GM12873 (cell line): ENCODE data around the gene MADD.

ENCODE experiments used
- TF ChIP-seq, protein P1 (sequence below): IDR thresholded peaks from 2 replicates; pipeline ENCODE4 v1.5.1; 2012; ENCODE audit warnings: low read depth, mild to moderate bottlenecking, moderate library complexity, low read length, control low read depth; ENCODE audit not compliant: insufficient read depth; ENCODE audit errors: missing control alignments

MADD gene

DNA sequence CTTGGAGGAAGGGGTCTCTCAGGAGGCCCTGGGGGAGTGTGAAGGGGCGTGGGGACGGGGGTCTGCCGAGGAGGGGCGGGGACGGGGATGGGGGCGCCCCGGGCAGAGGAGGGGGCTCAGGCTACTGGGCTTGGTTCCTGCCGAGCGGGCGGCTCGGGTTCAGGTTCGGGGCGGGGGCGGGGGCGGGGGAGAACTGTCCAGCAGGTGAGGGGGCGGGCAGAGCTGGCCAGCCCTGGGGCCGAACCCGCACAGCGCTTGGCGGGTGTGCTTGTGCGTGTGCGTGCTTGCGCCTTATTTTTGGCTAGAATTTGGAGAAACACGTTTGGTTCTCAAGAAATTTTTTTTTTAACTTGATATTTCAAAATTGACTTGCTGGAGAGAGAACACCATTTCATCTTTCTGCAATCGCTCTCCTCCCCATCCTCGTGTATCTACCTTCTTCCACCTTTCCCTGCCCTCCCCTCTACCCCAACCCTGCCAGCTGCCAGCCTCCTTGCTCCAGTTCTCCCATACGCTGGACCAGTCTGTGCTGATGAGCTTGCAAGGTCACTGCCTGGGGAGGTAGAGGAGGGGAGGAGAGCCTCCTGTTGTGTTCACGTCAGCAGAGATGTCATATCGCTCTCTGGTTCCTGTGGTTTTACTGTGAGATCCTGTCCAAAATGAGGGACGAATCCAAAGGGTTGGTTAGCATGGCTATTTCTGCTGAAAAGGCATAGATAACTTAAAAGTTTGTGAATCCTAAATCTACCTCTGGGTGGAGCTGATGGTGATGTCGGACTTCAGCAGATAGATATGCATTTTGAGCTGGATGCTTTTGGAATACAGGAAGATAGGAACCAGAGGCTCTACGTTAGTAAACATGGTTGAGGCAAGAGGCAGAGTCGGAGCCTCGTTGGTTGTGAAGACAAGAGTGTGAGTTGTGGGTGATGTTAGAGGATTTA is 668 bp downstream of the MADD start:
- TF ChIP-seq, protein P1, sequence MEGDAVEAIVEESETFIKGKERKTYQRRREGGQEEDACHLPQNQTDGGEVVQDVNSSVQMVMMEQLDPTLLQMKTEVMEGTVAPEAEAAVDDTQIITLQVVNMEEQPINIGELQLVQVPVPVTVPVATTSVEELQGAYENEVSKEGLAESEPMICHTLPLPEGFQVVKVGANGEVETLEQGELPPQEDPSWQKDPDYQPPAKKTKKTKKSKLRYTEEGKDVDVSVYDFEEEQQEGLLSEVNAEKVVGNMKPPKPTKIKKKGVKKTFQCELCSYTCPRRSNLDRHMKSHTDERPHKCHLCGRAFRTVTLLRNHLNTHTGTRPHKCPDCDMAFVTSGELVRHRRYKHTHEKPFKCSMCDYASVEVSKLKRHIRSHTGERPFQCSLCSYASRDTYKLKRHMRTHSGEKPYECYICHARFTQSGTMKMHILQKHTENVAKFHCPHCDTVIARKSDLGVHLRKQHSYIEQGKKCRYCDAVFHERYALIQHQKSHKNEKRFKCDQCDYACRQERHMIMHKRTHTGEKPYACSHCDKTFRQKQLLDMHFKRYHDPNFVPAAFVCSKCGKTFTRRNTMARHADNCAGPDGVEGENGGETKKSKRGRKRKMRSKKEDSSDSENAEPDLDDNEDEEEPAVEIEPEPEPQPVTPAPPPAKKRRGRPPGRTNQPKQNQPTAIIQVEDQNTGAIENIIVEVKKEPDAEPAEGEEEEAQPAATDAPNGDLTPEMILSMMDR = no peak

DNA sequence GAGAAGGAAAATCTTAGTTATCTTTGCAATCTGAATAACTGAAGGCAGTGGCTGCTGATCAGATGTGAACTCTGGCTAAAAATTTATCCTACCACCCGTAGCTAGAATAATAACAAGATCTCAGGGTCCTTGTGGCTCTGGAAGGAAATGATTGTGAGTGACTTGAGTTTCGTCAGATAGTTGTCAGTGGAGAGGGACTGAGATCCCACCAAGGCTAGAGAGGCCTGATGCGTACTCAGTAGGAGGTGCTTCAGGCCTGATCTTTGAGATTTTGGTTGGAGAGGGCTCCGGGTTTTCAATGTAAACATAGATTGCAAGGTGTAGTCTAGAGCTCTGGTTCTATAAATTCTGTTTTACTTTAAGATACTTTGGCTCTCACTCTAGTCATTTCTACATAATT is 1.4 kb downstream of the MADD start:
- TF ChIP-seq, protein P1 = no peak

DNA sequence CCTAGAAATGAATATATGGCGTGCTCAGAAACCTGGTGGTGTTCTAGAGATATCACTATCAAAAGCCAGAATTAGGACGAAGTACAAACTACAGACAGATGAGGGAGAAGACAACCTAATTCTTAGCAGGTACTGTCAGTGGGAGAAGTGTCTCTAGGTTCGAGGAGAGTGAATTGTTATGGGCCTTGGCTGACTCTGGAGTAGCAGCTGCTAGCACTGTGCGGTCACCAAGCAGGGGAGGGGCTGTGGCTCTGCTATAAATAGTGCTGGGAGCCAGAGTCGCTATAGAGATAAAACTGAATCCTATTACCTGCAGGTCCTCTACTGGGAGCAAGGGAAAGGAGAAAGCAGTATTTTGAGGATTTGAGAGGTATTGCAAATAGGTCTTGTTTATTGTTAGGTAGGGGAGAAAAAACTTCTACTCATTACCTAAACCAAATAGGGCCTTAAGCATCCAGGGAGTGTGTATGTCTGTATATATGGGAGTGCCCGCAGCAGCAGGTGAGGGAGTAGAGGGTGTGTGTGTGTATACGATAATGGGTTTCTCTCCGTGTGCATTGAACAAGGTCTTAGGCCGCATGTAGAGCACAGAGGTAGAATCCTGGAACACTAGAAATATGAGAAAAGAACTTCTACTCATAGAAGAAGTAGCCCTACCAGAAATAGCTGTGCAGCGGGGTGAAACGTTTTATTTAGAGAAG is 2.2 kb downstream of the MADD start:
- TF ChIP-seq, protein P1 = no peak

DNA sequence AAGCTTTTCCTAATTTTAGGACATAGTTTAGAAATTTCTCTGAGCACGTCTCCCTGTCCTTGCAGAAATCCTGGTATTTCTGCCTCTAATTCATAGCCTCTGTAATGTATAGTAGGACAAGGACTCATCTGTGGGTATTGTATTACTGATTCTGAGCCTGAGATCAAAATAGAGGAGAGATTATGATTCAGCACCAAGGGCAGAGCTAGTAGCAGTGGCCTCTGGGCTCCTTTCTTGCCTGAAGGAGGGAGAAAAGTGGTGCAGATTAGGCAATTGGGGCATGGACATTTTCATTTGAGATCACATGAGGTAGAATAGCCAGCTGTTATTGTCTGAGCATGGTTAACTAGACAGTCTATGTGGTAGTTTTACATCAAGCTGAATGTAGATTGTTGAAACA is 2.8 kb downstream of the MADD start:
- TF ChIP-seq, protein P1 = no peak

DNA sequence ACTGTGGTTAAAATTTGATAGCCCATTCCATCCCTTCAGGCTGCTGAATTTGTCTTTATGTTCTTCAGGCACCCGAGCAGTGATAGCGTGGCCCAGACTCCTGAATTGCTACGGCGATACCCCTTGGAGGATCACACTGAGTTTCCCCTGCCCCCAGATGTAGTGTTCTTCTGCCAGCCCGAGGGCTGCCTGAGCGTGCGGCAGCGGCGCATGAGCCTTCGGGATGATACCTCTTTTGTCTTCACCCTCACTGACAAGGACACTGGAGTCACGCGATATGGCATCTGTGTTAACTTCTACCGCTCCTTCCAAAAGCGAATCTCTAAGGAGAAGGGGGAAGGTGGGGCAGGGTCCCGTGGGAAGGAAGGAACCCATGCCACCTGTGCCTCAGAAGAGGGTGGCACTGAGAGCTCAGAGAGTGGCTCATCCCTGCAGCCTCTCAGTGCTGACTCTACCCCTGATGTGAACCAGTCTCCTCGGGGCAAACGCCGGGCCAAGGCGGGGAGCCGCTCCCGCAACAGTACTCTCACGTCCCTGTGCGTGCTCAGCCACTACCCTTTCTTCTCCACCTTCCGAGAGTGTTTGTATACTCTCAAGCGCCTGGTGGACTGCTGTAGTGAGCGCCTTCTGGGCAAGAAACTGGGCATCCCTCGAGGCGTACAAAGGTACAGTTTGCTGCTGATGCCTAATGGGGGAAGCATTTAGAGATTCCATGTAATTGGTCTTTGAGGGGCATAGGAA is 4.7 kb downstream of the MADD start:
- TF ChIP-seq, protein P1 = no peak

DNA sequence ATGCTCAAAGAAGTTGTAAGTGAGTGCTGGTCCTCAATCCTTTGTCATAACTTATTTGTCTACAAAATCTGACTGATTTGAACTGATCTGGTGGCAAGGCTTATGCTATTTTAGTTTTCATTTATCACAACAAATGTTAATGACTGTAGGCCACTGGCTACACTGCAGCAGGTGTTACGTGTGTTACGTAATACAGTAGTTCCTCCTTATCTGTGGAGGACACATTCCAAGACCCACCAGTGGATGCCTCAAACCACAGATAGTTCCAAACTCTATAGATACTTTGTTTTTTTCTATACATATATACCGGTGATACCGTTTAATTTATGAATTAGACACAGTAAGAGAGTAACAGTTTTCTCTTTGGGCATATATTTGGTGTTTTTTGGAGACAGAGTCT is 7.0 kb downstream of the MADD start:
- TF ChIP-seq, protein P1 = no peak

DNA sequence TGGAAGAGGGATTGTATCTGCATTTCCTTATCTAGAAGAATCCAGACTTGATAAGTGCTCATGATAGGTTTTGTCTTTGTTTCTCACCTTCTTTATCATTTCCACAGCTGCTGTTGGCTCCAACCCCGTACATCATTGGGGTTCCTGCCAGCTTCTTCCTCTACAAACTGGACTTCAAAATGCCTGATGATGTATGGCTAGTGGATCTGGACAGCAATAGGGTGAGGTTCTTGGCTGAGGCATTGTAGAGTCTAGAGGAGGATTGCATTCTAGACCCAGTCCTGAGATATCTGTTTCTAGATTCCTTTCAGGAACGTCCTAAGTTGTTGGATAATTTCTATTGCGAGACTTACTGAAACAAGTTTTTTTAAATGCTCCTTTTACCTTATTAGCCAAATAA is 8.1 kb downstream of the MADD start:
- TF ChIP-seq, protein P1 = no peak
